HG03045 (cell line): Measurements from ENCODE around the gene ZNF345.
A peak's percentile ranks its signal among the peaks of the same experiment; 100 is the strongest.

Experiments
- ATAC-seq: cut with Tn5 transposase; IDR thresholded peaks from one replicate; pipeline ENCODE4 v1.9.1; 2021; ENCODE audit warnings: mild to moderate bottlenecking, moderate library complexity; ENCODE audit not compliant: unreplicated experiment

The ZNF345 gene

DNA sequence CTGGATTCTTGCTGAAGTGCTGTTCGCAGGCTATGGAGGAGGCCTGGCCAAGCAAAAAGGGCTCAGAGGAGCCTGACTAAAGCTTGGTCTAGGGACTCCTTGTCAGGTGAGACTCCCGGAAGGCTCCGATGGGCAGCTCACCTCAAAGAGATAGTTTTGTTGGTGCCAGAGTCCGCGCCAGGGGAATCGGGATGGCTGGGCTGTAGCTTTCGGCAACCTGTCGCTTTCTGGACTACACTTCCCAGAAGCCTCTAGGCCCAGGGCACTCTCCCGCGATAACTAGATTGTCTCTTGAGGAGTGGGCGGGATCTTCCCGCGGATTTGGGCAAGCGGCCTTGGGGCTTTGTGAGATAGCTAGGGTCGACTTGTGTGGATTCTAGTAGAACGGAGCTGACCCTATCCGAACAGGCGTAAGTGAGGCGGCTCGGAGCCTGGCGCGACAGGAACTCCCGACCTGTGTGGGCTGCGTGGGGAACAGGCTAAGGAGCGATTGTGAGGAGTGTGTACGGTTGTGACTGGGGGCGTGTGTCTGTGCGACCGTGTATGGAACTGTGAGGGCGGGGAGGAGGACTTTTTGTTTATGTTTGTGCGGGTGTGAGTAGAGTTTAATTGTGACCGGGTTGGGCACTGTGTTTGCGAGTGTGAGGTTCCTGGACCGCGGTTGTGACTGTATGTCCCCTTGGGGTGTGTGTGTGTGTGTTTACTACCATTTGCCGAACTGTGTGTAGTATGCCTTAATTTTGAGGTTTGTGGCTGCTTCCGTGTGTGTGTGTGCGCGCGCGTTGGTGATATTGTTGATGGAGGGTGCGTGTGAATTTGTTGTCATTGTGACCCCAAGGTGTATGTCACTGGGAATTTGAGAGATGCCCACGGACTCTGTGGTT is at the start of gene ZNF345:
Gene ZNF345 (plus strand): TSS at position 318 of the 884 bp plus-strand sequence. CDS start 25,955 bp downstream, outside the sequence.
- ATAC-seq: peak; percentile 80

DNA sequence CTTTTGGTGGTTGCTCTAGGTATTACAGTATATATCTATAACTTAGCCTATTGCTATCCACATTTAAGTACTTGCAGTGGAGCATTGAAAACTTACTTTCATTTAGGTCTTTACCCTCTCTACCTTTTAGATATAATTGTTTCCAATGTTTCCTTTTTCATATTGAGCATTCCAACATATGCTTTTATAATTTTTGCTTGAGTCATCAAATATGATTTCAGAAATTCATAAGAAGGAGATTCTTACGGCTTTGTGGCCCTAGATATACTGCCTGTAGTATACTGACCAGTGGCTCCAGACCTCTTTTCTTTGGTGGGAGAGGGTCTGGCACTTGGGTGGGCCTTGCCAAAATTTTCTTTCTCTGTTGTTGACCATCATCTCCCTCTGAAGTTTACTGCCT is 45.3 kb upstream of the ZNF345 start:
- no peak for ATAC-seq

DNA sequence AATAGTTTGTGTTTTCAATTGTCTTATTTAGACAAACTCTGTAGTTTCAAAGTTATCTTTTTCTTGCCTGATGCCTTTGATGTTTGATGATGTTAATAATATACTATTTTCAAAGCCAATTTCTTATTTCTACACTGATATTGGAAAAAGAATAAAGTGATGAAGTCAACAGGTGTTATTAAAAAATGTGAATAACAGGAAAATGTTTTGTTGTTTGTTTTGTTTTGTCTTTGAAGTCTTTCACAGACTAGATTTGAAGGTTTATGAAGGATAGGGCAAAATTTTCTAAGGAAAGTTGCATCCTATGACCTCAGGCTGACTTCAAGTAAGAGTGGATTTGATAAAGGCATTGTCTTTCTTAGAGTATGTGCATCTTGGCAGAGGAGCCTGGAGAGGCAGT is 43.6 kb upstream of the ZNF345 start:
- no peak for ATAC-seq

DNA sequence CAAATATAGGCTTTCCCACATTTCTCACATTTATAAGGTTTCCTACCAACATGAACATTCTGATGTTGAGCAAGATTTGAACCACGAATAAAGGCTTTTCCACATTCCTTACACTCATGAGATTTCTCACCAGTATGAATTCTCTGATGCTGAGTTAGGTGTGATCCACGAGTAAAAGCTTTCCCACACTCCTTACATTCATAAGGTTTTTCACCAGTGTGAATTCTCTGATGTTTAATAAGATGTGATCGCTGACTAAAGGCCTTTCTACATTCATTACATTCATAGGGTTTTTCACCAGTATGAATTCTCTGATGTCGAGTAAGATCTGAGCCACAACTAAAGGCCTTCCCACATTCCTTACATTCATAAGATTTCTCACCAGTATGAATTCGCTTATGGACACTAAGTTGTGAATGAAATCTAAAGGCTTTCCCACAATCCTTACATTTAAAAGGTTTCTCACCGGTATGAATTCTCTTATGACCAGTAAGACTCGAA is 31.5 kb upstream of the ZNF345 start:
- no peak for ATAC-seq

DNA sequence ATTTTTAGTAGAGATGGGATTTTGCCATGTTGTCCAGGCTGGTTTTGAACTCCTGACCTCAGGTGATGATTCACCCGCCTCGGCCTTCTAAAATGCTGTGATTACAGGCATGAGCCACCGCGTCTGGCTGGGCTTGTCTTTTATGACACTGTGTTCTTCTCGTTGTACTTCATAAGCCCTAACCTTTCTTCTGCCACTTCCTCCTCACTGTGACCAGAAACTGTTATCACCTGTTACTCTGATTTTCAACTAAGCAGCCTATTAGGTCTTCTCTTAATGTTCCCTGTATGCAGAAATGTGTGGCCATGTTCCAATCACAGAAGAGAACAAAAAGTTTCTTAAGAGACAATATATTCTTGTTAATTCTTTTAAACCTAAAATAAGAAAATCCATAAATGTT is 28.9 kb upstream of the ZNF345 start:
- ATAC-seq: no peak

DNA sequence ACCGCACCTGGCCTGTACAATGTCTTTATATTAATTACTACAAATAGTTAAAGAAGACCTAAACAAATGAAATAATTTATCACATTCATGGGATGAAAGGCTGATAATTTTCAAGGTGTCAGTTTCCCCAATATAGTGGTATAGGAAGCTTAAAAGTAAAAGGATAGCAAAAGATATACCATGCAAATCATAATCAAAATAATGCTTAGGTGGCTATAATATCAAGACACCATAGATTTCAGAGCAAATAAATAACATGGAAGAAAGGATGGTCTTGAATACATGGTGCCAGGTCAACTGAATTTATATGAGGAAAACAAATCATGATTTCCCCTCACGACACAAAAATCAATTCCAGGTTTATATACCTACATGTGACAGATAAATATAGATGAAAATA is 17.2 kb upstream of the ZNF345 start:
- ATAC-seq: no peak

DNA sequence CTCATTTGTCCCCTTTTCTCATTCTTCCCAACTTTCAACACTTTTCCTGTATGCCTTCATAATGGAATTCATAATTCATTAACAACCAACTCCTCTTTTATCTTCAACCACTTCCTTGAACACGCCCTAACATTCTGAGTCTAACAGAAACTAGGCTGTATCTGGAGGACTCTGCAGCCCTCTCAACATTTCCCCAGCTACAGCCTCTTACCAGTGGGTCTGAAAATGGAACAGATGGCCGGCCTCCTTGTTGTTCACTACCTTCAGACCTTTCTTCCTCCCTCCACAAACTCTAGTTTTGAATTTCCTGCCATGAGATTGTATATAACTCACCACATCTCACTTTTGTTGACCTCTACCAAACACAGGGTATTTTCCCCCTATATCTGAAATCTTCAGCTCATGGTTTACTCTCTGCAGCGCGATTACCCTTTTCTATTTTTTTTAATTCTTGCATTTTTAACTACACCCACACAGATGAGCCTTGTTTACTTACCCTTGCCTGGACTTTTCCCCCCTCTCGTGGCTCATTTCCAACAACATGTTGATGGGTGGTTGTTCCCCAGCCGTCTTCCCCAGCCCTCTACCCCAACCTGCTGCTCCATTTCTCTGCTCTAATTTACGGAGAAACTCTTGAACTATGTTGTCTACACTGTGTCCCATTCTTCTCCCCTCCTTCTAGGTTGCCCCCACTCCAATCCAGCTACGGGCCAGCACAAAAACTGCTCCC is 13.3 kb upstream of the ZNF345 start:
- no peak for ATAC-seq

DNA sequence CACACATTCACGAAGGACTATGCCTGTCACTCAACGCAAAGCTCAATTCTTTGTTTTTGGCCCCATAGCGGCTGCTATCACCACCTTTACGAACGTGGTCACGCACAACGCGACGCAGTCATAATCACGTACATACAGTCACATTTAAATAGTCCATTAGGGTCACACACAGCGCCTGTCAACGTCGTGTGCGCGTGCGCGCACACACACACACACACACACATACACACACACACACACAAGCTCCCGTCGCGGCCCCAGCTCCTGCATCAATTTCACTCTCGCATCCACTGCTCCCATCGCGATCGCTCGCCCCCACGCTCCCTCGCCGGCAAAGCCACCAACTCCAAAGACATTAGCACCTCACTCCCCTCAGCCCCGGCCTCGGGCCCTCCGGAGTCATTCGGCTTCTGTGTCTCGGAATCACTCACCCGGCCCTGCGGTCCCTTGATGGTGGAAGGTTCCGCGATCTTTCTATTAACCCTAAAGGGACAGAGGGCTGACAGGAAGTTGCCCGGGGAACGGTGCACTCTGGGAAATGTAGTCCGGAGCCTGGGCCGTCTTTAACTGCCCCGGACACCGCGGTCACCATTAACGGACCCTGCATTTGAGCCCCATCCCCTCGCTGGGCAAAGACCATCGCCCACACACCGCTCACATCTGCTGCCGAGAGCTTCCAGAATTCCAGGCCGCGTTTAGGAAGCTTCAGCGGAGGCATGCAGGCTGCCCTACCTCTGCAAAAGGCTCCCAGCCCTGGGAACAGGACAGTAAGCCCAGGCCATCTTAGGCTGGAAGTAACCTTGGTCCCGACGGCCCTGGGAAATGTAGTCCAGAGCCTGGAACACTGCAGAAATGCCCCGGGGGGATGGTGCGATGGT is 12.5 kb upstream of the ZNF345 start, which contains the start of gene ZNF790:
Gene ZNF790 (minus strand): TSS at position 482 of the 878 bp plus-strand sequence. CDS start 12,768 bp downstream, outside the sequence.
- ATAC-seq: peak; percentile 85

DNA sequence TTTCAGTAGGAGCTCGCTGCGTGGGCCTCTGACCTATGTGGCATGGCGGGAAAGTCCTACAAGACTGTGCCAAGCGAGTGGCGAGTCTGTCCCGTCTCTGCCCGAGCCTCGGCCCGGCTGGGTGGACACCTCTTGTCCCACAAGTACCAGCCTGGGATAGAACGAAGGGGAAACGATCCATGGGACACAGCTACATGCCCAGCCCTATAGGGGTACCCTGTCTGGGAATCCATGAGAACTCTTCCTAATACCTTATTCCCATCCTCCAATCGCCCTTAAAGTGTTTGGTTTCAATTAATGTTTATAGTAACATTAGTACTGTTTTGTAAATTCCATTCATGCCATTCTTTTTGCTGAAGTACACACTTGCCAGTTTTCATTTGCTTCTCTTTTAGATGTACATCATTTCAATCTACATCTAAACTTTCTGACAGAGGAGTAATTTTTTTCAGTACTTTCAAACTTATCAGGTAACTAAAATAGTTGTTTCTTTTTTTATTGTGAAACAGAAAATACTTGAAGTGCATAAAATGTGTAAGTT is 11.8 kb upstream of the ZNF345 start:
- peak; percentile 17 for ATAC-seq

DNA sequence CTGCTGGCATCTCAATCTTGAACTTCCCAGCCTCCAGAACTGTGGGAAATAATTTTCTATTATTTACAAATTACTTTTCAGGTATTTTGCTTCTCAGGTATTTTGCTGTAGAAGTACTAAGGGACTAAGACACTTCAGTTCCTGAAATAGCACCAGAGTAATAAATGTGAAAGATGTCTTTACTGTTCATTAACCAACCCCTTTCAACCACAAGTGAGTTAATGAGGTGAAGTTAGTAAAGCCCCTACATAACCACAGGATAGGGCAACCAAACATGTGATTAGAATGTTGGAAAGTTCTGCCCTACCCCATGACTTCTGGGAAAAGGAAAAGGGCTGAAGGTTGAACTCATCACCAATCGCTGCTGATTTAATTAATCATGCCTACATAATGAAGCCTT is 2.7 kb upstream of the ZNF345 start:
- no peak for ATAC-seq

DNA sequence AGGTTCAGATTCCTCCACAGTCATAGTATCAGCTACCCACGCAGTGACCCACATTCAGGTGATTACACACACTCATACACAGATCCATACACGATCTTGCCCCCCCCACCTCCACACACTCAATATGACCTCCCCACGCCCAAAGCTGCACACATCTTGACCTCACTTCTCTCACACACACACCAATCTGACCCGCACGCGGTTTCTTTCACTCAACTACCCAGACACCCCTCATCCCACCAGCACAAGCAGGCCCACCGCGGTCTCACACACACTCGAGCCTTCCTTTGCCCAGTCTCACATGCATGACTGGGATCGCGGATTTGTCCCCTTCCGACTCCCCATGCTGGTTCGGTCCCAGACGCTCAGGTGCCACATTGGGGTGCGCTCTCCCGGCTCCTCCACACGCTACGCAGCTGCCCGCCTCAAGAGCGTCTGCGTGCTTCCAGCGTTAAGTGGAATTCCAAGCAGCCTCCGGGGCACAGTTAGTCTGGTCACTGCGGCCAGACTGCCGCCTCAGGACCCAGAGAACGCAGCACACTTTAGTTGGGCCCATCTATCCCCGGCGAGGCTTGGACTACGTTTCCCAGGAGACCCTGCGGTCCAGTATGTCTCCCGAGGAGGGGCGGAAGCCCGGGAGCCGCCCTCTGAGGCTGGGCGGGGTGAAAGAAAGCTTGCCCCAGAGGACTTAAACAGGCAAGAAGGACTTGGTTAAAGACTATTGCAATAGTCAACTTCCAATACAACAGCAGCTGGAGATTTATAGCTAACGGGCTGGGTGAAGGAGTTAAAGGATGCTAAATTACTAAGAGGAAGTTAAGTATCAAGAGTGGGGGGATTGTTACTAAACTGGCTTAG is 746 bp upstream of the ZNF345 start:
- ATAC-seq: peak; percentile 85

DNA sequence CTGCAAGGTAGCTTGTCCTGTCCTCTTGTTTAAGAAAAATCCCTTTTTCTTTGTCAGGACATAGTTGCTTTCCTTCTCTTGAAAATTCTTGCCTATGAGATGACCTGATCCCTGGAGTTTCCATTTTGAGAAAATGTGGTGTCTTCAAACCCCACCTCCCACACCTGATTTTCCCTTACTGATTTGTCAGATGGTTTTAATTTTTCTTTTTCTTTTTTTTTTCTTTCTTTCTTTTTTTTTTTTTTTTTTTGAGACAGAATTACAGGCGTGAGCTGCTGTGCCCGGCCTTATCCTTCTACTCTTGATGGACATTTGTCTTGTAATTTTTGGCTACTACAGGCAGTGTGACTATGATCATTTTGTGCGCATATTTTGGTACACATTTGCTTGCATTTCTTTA is 1.2 kb downstream of the ZNF345 start:
- ATAC-seq: no peak

DNA sequence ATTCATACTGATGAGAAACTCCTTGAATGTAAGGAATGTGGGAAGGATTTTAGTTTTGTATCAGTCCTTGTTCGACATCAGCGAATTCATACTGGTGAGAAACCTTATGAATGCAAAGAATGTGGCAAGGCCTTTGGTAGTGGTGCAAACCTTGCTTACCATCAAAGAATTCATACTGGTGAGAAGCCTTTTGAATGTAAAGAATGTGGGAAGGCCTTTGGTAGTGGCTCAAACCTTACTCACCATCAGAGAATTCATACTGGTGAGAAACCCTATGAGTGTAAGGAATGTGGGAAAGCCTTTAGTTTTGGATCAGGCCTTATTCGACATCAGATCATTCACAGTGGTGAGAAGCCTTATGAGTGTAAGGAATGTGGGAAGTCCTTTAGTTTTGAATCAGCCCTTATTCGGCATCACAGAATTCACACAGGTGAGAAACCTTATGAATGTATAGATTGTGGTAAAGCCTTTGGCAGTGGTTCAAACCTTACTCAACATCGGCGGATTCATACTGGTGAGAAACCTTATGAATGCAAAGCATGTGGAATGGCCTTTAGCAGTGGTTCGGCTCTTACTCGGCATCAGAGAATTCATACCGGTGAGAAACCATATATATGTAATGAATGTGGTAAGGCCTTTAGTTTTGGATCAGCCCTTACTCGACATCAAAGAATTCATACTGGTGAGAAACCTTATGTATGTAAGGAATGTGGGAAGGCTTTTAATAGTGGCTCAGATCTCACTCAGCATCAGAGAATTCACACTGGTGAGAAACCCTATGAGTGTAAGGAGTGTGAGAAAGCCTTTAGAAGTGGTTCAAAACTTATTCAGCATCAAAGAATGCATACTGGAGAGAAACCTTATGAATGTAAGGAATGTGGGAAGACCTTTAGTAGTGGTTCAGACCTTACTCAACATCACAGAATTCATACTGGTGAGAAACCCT is 26.6 kb downstream of the ZNF345 start:
- no peak for ATAC-seq

DNA sequence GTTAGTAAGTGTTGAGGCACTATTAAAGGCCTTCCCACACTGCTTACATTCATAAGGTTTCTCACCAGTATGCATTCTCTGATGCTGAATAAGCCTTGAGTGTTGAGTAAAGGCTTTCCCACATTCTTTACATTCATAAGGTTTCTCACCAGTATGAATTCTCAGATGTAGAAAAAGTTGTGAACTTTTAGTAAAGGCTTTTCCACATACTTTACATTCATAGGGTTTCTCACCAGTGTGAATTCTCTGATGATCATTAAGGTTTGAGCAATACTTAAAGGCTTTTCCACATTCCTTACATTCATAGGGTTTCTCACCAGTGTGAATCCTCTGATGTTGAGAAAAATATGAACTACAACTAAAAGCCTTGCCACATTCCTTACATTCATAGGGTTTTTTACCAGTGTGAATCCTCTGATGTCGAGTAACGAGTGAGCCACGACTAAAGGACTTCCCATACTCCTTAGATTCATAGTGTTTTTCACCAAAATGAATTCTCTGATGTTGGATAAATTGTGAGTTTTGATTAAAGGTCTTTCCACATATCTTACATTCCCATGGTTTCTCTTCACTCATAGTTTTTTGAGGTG is 41.2 kb downstream of the ZNF345 start:
- no peak for ATAC-seq

DNA sequence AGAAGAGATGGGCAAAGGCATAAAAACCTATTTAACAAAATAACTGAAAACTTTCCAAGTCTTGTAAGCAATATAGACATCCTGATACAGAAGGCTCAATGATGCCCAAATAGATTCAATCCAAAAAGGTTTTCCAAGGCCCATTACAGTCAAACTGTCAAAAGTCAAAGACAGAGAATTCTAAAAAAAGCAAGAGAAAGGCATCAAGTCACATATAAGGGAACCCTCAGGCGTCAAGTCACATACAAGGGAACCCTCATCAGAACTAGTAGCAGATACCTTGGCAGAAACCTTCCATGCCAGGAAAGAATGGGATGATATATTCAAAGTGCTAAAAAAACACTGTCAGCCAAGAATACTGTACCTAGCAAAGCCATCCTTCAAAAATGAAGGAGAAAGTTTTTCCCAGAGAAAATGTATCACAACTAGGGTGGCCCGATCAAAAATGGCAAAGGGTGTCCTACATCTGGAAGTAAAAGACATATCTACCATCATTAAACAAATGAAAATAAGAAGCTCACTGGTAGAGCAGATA is 44.2 kb downstream of the ZNF345 start:
- ATAC-seq: no peak

DNA sequence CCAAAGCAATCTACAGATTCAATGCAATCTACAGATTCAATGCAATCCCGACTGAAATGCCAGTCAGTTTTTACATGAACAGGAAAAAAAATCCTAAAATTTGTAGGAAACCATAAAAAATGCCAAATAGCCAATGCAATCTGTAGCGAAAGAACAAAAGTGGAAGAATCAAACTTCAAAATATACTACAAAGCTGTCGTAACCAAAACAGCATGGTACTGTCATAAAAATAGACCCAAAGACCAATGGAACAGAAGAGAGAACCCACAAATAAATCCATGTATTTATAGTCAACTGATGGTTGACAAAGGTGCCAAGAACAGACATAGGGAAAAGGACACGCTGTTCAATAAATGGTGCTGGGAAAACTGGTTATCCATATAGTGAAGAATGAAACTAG is 47.7 kb downstream of the ZNF345 start:
- no peak for ATAC-seq

DNA sequence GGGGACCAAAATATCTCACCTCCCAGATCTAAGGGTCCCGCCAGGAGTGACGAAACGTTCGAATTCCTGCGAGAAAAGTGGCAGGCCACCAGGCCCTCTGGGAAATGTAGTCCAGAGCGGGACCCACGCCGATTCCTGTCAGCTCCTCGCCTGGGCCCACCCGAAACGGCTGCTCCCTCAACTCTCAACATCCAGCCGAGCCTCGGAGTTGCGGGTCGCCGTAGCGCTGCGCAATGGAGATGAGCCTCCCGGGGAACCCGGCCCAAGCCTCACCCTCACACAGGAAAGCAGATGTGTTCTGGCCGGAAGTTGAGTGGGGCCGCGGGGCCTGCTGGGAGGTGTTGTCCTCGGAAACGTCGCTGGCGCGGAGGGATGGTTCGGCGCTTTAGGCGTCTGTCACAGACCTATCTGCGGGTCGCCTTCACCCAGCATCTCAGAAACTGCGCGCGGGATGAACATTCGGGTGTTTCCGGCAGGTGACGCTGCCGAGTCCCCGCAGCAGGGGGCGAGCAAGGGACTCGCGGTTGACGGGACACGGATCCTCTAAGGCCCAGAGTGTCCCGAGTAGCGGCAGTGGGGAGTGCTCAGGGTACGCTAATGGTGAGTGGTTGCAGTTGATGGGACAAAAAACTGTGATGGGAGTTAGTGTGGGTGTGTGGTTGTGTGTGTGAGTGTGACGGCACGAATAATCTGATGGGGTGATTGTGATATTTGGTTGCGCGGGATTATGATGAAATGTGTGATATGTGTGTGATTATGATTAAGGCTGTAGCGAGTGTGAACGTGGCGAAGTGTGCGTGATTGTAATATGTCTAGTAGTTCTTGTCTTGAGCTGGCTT is 65.5 kb downstream of the ZNF345 start, which contains the start of the genes ZNF568 and ZNF829:
Gene ZNF568 (plus strand): TSS at position 341 of the 839 bp plus-strand sequence. CDS start 6,439 bp downstream, outside the sequence.
Gene ZNF829 (minus strand): TSS at position 300 of the 839 bp plus-strand sequence. CDS start 1,124 bp downstream, outside the sequence.
- peak; percentile 88 for ATAC-seq
